H1 (cell line): ENCODE measurements around the gene EEF1A2. TPM values are rescaled to one million over a fixed set of nuclear protein-coding genes. Genes with fewer than 3 reads are reported as not detected.

Experiments
- CTCF ChIA-PET: fragments of 300-600 bp; sonication (Branson Sonifier 250); formaldehyde crosslinking; loops from one replicate; lab custom pipeline; 2021; ENCODE audit not compliant: partially characterized antibody; lab: Charles Lee
- POLR2A ChIA-PET: fragments of 300-600 bp; sonication (Branson Sonifier 250); formaldehyde crosslinking; loops from one replicate; lab custom pipeline; 2021; ENCODE audit warnings: inconsistent platforms; ENCODE audit not compliant: partially characterized antibody; lab: Charles Lee
- DNase-seq, 2 experiments: peaks; one replicate each; pipeline versions ENCODE4 v3.0.0 to v3.0.0-alpha.2; 2010 to 2022; ENCODE audit warnings: low spot score in 2 of 2, low read depth in 1 of 2, mixed read lengths in 1 of 2
- FAIRE-seq: peaks from 2 replicates; lab custom pipeline; 2011; peaks lifted over from hg19 to GRCh38; lab: Jason Lieb, UNC
- H2AFZ ChIP-seq: 2 replicates; pipeline ENCODE4 v1.8.1; 2012; ENCODE audit warnings: low read length, inconsistent platforms
- H2AK5ac ChIP-seq: 2 replicates; pipeline ENCODE4 v1.6.1; 2013; ENCODE audit warnings: low read depth, low read length
- H2BK120ac ChIP-seq: replicated peaks from 2 replicates; pipeline ENCODE3; 2013; ENCODE audit warnings: low read depth, low read length, inconsistent platforms
- H2BK12ac ChIP-seq: 2 replicates; pipeline ENCODE4 v1.6.1; 2013; ENCODE audit warnings: low read depth, low read length
- H2BK15ac ChIP-seq: 2 replicates; pipeline ENCODE4 v1.6.1; 2013; ENCODE audit warnings: low read length
- H2BK20ac ChIP-seq: 2 replicates; pipeline ENCODE4 v1.6.1; 2013; ENCODE audit warnings: low read length
- H2BK5ac ChIP-seq: 2 replicates; pipeline ENCODE4 v1.6.1; 2013; ENCODE audit warnings: low read depth, low read length
- H3K14ac ChIP-seq: 2 replicates; pipeline ENCODE4 v1.6.1; 2013; ENCODE audit warnings: inconsistent platforms; ENCODE audit not compliant: insufficient read length
- H3K18ac ChIP-seq: 2 replicates; pipeline ENCODE4 v1.6.1; 2013; ENCODE audit warnings: low read length; ENCODE audit errors: extremely low read depth
- H3K23ac ChIP-seq: 2 replicates; pipeline ENCODE4 v1.6.1; 2013; ENCODE audit warnings: inconsistent platforms; ENCODE audit not compliant: insufficient read length
- H3K23me2 ChIP-seq: 2 replicates; pipeline ENCODE4 v1.6.1; 2013; ENCODE audit warnings: low read depth, low read length
- H3K27ac ChIP-seq: 2 replicates; pipeline ENCODE4 v1.6.1; 2011; ENCODE audit warnings: low read depth, low read length, inconsistent platforms
- H3K27me3 ChIP-seq, 4 experiments: replicated peaks in 1 of 4; 1 replicate in 1 of 4; 2 replicates in 3 of 4; pipeline versions ENCODE4 v1.6.1 to v1.8.1; 2011 to 2013; ENCODE audit warnings: low read length in 3 of 4, mild to moderate bottlenecking in 3 of 4, inconsistent platforms in 2 of 4, mixed read lengths in 2 of 4, moderate library complexity in 1 of 4; ENCODE audit not compliant: control insufficient read depth in 3 of 4, insufficient read depth in 3 of 4; ENCODE audit errors: extremely low read depth in 1 of 4
- H3K36me3 ChIP-seq, 4 experiments: 2 replicates each; pipeline versions ENCODE4 v1.6.1 to v1.8.1; 2011 to 2013; ENCODE audit warnings: mild to moderate bottlenecking in 4 of 4, low read length in 3 of 4, moderate library complexity in 2 of 4, control low read depth in 1 of 4, inconsistent platforms in 1 of 4; ENCODE audit not compliant: insufficient read depth in 4 of 4, control insufficient read depth in 2 of 4
- H3K4ac ChIP-seq: replicated peaks from 2 replicates; pipeline ENCODE3; 2013; ENCODE audit warnings: low read length, low read depth, mixed read lengths, inconsistent platforms; ENCODE audit not compliant: insufficient read length
- H3K4me1 ChIP-seq, 4 experiments: replicated peaks in 1 of 4; 1 replicate in 1 of 4; 2 replicates in 3 of 4; pipeline versions ENCODE4 v1.6.1 to v1.8.1; 2011 to 2013; ENCODE audit warnings: low read length in 3 of 4, inconsistent platforms in 2 of 4, mixed read lengths in 1 of 4; ENCODE audit not compliant: insufficient read depth in 4 of 4, control insufficient read depth in 3 of 4
- H3K4me2 ChIP-seq, 2 experiments: 2 replicates each; pipeline versions ENCODE4 v1.6.1 to v1.8.1; 2011 to 2013; ENCODE audit warnings: low read depth in 2 of 2, low read length in 2 of 2, control low read depth in 1 of 2, inconsistent platforms in 1 of 2, mild to moderate bottlenecking in 1 of 2; ENCODE audit not compliant: insufficient read depth in 1 of 2
- H3K4me3 ChIP-seq, 4 experiments: fragments of 200-600, 300-600 bp in 1 of 4; sonication (generic), shearing (Covaris generic), sonication (Bioruptor Twin) in 1 of 4; 2 replicates each; pipeline versions ENCODE4 v1.5.1 to v1.8.1; 2011 to 2016; ENCODE audit warnings: low read length in 4 of 4, low read depth in 3 of 4, control low read depth in 2 of 4, inconsistent platforms in 2 of 4, mild to moderate bottlenecking in 2 of 4, mixed read lengths in 1 of 4, moderate library complexity in 1 of 4; ENCODE audit not compliant: insufficient read depth in 2 of 4; ENCODE audit errors: extremely low read depth in 1 of 4
- H3K56ac ChIP-seq: replicated peaks from 2 replicates; pipeline ENCODE3; 2013; ENCODE audit warnings: low read depth, mild to moderate bottlenecking, mixed read lengths, low read length, inconsistent platforms; ENCODE audit not compliant: insufficient read length
- H3K79me1 ChIP-seq: 2 replicates; pipeline ENCODE4 v1.6.1; 2013; ENCODE audit warnings: low read depth, low read length, control low read depth
- H3K79me2 ChIP-seq, 2 experiments: 2 replicates each; pipeline versions ENCODE4 v1.6.1 to v1.8.1; 2012 to 2013; ENCODE audit warnings: low read length in 2 of 2, mild to moderate bottlenecking in 2 of 2, inconsistent platforms in 1 of 2; ENCODE audit not compliant: insufficient read depth in 2 of 2, control insufficient read depth in 1 of 2
- H3K9ac ChIP-seq, 4 experiments: replicated peaks in 1 of 4; 1 replicate in 1 of 4; 2 replicates in 3 of 4; pipeline versions ENCODE4 v1.6.1 to v1.8.1; 2011 to 2013; ENCODE audit warnings: low read depth in 3 of 4, low read length in 3 of 4, control low read depth in 2 of 4, mild to moderate bottlenecking in 2 of 4, moderate library complexity in 2 of 4, inconsistent platforms in 1 of 4; ENCODE audit errors: extremely low read depth in 1 of 4
- H3K9me3 ChIP-seq, 2 experiments: 2 replicates each; pipeline versions ENCODE4 v1.6.1 to v1.8.1; 2012 to 2013; ENCODE audit warnings: mild to moderate bottlenecking in 2 of 2, moderate library complexity in 2 of 2, control low read depth in 1 of 2, inconsistent platforms in 1 of 2, low read depth in 1 of 2, low read length in 1 of 2, mixed read lengths in 1 of 2; ENCODE audit not compliant: insufficient read depth in 2 of 2
- H4K20me1 ChIP-seq, 2 experiments: replicated peaks in 1 of 2; 2 replicates each; pipeline versions ENCODE3 to v1.8.1; 2011 to 2013; ENCODE audit warnings: inconsistent platforms in 2 of 2, low read length in 2 of 2, mild to moderate bottlenecking in 1 of 2; ENCODE audit not compliant: insufficient read depth in 2 of 2, control insufficient read depth in 1 of 2
- H4K5ac ChIP-seq: 2 replicates; pipeline ENCODE4 v1.6.1; 2013; ENCODE audit warnings: low read length, low read depth, mixed read lengths, inconsistent platforms; ENCODE audit not compliant: insufficient read length
- H4K8ac ChIP-seq: 2 replicates; pipeline ENCODE4 v1.8.0; 2013; ENCODE audit warnings: mild to moderate bottlenecking, moderate library complexity, low read length, inconsistent platforms; ENCODE audit not compliant: insufficient read depth; ENCODE audit errors: extremely low read depth
- H4K91ac ChIP-seq: replicated peaks from 2 replicates; pipeline ENCODE3; 2013; ENCODE audit warnings: low read length, mixed read lengths, inconsistent platforms; ENCODE audit not compliant: insufficient read length
- ASH2L ChIP-seq: fragments of 200-600, 300-600 bp; sonication (generic); IDR thresholded peaks from one replicate; pipeline ENCODE4 v1.7.1; 2017; ENCODE audit warnings: low read length
- CTBP2 ChIP-seq: IDR thresholded peaks from 2 replicates; pipeline ENCODE4 v1.7.0; 2011; ENCODE audit warnings: borderline replicate concordance, mild to moderate bottlenecking, moderate library complexity, mixed read lengths, low read length; ENCODE audit not compliant: insufficient read depth, insufficient read length
- GABPA ChIP-seq: IDR thresholded peaks from 2 replicates; pipeline ENCODE4 v1.6.1; 2011; ENCODE audit warnings: mild to moderate bottlenecking, low read length, moderate library complexity, borderline replicate concordance; ENCODE audit not compliant: insufficient read depth
- HDAC6 ChIP-seq: IDR thresholded peaks from one replicate; pipeline ENCODE4 v1.7.1; 2012; ENCODE audit warnings: low read depth, mild to moderate bottlenecking, inconsistent platforms, low read length, moderate library complexity
- JUND ChIP-seq: IDR thresholded peaks from 2 replicates; pipeline ENCODE4 v1.6.1; 2011; ENCODE audit warnings: mild to moderate bottlenecking, improper control_type of control experiment, low read length
- KDM4A ChIP-seq: IDR thresholded peaks from one replicate; pipeline ENCODE4 v1.7.1; 2012; ENCODE audit warnings: low read depth, mild to moderate bottlenecking, moderate library complexity, low read length, inconsistent platforms; ENCODE audit not compliant: severe bottlenecking
- MAX ChIP-seq: IDR thresholded peaks from 2 replicates; pipeline ENCODE4 v1.6.1; 2012; ENCODE audit warnings: inconsistent platforms
- NANOG ChIP-seq: IDR thresholded peaks from 2 replicates; pipeline ENCODE4 v1.6.1; 2011; ENCODE audit warnings: low read length, low read depth, mild to moderate bottlenecking, inconsistent platforms; ENCODE audit not compliant: insufficient read depth, poor library complexity, severe bottlenecking
- RBBP5 ChIP-seq: IDR thresholded peaks from 2 replicates; pipeline ENCODE4 v1.7.1; 2012; ENCODE audit warnings: low read depth, mild to moderate bottlenecking, inconsistent platforms, low read length, moderate library complexity, borderline replicate concordance
- RFX5 ChIP-seq: IDR thresholded peaks from 2 replicates; pipeline ENCODE4 v1.6.1; 2011; ENCODE audit warnings: low read depth, low read length, improper control_type of control experiment, borderline replicate concordance
- TAF1 ChIP-seq: IDR thresholded peaks from 2 replicates; pipeline ENCODE4 v1.6.1; 2011; ENCODE audit warnings: mild to moderate bottlenecking, low read depth, low read length
- TAF7 ChIP-seq: optimal IDR thresholded peaks from 2 replicates; pipeline ENCODE3; 2011; ENCODE audit warnings: low read depth, mild to moderate bottlenecking, inconsistent platforms, low read length, moderate library complexity, borderline replicate concordance
- YY1 ChIP-seq: IDR thresholded peaks from 2 replicates; pipeline ENCODE4 v1.6.1; 2011; ENCODE audit warnings: low read depth, mild to moderate bottlenecking, low read length
- ZNF274 ChIP-seq: IDR thresholded peaks from 2 replicates; pipeline ENCODE4 v1.7.0; 2012; ENCODE audit warnings: low read length, borderline replicate concordance; ENCODE audit errors: extremely low read depth
- WGBS, 2 experiments: shearing (Covaris generic) in 1 of 2; methylation state at CpG; one replicate each; pipeline versions ENCODE4 v1.1.6 to v1.1.7; 2013 to 2015; ENCODE audit warnings: low lambda C conversion rate in 2 of 2, mixed read lengths in 2 of 2, inconsistent platforms in 1 of 2, low coverage in 1 of 2, missing lambda C conversion rate in 1 of 2; ENCODE audit not compliant: insufficient replicate concordance in 2 of 2, insufficient coverage in 1 of 2, insufficient read length in 1 of 2; ENCODE audit errors: extremely low coverage in 1 of 2, missing lambda C conversion rate in 1 of 2; 5-methylcytosine and 5-hydroxymethylcytosine counted together
- polyA plus RNA-seq, 7 experiments: library from polyadenylated mRNA; depleted of rRNA in 3 of 7; stranded (reverse) in 5 of 7; unstranded in 2 of 7; fragments of >200 nt in 5 of 7; fragments of 200-250 nt in 2 of 7; gene quantifications; 1 replicate in 5 of 7; 2 replicates in 1 of 7; 4 replicates in 1 of 7; pipeline versions ENCODE4 v1.2.1 to v1.2.3, GENCODE V29; 2011 to 2013; ENCODE audit warnings: missing spikeins in 2 of 7, mixed read lengths in 2 of 7
- total RNA-seq: library from RNA; stranded (reverse); fragmentation: NEBNext Ultra II Directional; extraction: Animal tissue kit (Norgen Biotek cat#: 25700); gene quantifications from 2 replicates; pipeline ENCODE4 v1.2.1, GENCODE V29; 2021

Gene EEF1A2
- total and polyA plus RNA-seq, 2 of the 8 experiments (the other 6 are each of a cell fraction or from before 2014, with no cell fraction given) = 7.4 to 25.8 TPM

GRCh38 chr20:63494084-63494419 lies 4.8 kb downstream of the EEF1A2 start:
- Histone ChIP-seq H3K4me2 (no peak overlapping the region), H3K27me3 (peaks cover 3 to 32% (median 31%) of the 10 kb centered on the region in 4 experiments), H3K9ac (no peak overlapping the region), H2AK5ac (no peak overlapping the region), H3K27ac (no peak overlapping the region), H2BK5ac (no peak overlapping the region), H4K91ac (no peak overlapping the region), H4K20me1 (peaks cover 0 to 10% of the 10 kb centered on the region in 2 experiments), H3K36me3 (peaks cover 0 to 8% (median 1%) of the 10 kb centered on the region in 4 experiments; a peak in 5 of 8 replicates), H2BK12ac (no peak overlapping the region), H3K9me3 (no peaks in the 10 kb centered on the region), H2AFZ (no peak overlapping the region), H2BK120ac (no peak overlapping the region), H3K14ac (no peak overlapping the region), H3K4me1 (peaks cover 0 to 18% (median 9%) of the 10 kb centered on the region in 4 experiments; a peak in 6 of 7 replicates), H3K56ac (no peak overlapping the region), H4K5ac (no peak overlapping the region), H2BK20ac (no peak overlapping the region), H3K23me2 (peaks cover 18% of the 10 kb centered on the region; the same call in 1 of the 2 replicates), H3K4me3 (no peak overlapping the region), H3K79me1 (no peaks in the 10 kb centered on the region), H3K18ac (no peak overlapping the region), H3K4ac (no peak overlapping the region), H2BK15ac (no peak overlapping the region), H4K8ac (no peak overlapping the region), H3K23ac (no peak overlapping the region), H3K79me2 (no peaks in the 10 kb centered on the region)
- CTCF ChIA-PET = interaction anchor here (0.6 to 1.5 kb wide), 5 partner anchors 45 to 323 kb away, joined by 3 to 6 read pairs (median 3); no protein-coding TSS in a partner anchor
- FAIRE-seq (no peak), DNase-seq (no peak)
- POLR2A ChIA-PET = interaction anchor here (1.0 to 2.2 kb wide), 2 partner anchors 27 to 29 kb away, joined by 4 to 6 read pairs; partner anchors contain the start of gene PPDPF
- 92% methylated on average over 7 of the region's 7 CpGs; no CpG with 5 or more reads in 1 of the 2 experiments for WGBS, 2 experiments
- no peak for TF ChIP-seq ASH2L
- TF ChIP-seq YY1 = no peak
- no peak for TF ChIP-seq ZNF274
- TF ChIP-seq TAF7 = no peak
- no peak for TF ChIP-seq NANOG
- no peak for TF ChIP-seq JUND
- TF ChIP-seq RBBP5 = no peak
- no peak for TF ChIP-seq TAF1
- TF ChIP-seq GABPA = no peak
- no peak for TF ChIP-seq CTBP2
- no peak for TF ChIP-seq KDM4A
- TF ChIP-seq HDAC6 = no peak
- TF ChIP-seq RFX5 = no peak
- TF ChIP-seq MAX = no peak
